Stimulated activated CD8-positive, alpha-beta memory T cell treated with anti-CD3 and anti-CD28 coated beads, Interleukin-4, amount 100 ng/mL, for 24 hours (primary cell): ENCODE measurements around the gene PIGBOS1.
A peak's percentile ranks its signal among the peaks of the same experiment; 100 is the strongest.
"Not testable (repeated sequence)": the region's sequence is repeated elsewhere in the genome, so short reads cannot be mapped to it uniquely, and the experiment has no call there.

Experiments used
- DNase-seq: peaks from one replicate; pipeline ENCODE4 v3.0.0-alpha.2; 2020; ENCODE audit warnings: low read depth

The PIGBOS1 gene

DNA sequence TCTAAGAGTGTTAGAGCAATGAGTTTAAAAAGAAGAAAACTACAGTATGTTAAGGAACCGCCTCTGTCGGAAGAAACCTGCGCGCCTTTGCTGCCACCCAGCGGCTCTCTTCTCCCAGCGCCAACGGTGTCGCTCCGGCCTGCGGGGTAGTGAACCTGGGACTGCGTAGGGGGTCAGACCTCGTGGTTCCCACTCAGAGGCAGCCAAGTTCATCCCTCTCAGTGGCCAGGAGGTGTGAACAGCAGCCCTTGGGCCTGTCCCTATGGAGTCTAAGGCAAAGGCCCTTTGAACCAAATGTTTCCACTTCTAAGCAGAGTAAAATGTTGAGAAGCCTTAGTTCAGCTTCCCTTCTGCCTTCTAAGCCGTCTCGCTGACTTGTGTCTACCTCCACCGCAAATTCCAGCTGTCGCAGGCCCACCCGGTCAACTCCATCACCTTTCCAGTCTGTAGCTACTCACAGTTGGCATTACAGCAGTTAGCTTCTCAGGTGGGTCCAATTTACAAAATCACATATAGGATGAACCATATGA is 28.3 kb downstream of the PIGBOS1 start:
- DNase-seq, result peak; percentile 77

DNA sequence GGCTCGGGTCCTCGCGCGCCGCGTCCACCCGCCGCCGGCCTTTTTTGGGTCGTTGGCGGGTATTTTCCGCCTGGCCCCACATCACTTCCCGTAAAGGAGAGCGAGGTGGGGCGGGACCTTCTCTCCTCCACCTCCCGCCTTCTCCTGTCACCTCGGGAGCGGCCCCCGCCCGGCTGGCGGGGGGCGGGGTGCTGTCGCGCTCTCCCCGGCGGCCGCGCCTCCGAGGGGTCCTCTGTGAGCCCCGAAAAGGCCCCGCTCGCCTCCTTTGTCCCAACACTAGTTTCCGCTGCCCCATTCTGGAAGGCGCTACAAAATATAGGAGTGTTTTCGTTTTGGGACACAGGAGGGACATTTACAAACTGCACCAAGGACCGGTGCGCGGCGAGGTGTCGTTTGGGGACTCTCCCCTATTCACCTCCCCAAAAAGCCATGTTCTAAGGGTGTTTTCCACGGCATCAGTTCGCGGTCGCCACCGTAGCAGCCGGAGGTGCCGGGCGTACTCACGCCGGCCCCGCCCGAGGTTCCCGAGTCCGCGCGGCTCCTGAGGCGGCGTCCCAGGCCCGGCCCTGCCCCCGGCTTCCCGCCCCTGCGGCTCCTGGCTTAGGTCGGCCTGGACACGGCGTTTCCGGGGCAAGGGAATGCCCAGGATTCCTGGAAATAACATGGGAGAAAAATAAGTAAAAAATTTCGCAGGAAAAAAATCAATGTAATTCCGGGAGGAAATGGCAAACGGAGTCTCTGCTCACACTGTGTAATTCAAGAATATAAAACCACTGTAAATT is 29.0 kb downstream of the PIGBOS1 start, which contains the start of gene RAB27A:
Gene RAB27A (minus strand): TSS at position 68 of the 782 bp plus-strand sequence. CDS start 54,879 bp downstream, outside the sequence.
- peak; percentile 77 for DNase-seq

DNA sequence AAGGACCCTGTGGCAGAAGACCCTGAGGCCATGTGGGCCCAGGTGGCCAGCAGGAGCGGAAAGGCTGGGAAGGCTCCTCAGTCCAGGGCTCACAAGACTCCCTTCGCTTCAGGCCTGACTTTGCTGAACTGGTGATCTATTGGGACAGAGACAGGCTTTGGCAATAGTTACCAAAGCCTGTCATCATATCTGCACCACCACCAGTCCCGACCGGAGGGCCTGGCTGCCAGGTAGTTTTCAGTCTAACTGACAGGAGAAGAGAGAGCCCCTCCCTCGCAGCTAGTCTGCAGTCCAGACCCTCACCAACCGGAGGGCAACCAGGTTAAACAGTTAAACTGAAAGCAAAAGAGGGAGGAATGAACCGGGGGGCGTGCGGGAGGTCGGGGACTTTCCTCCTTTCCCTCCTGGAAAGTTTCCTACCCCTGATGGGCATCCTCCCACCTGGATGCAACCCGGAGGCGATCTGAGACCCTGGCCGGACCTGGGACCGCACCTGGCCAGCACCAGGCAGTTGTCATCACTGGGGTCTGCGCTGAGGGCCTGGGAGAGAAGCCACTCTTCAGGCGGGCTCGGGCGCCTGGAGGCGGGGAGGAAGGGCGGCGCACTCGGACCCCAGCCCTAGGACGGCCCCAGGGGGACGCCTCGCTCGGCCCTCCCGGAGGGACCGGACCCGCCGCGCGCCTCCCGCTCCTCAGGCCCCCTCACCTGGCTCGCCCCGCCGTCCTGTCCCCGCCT is 29.7 kb downstream of the PIGBOS1 start:
- DNase-seq, result no peak

DNA sequence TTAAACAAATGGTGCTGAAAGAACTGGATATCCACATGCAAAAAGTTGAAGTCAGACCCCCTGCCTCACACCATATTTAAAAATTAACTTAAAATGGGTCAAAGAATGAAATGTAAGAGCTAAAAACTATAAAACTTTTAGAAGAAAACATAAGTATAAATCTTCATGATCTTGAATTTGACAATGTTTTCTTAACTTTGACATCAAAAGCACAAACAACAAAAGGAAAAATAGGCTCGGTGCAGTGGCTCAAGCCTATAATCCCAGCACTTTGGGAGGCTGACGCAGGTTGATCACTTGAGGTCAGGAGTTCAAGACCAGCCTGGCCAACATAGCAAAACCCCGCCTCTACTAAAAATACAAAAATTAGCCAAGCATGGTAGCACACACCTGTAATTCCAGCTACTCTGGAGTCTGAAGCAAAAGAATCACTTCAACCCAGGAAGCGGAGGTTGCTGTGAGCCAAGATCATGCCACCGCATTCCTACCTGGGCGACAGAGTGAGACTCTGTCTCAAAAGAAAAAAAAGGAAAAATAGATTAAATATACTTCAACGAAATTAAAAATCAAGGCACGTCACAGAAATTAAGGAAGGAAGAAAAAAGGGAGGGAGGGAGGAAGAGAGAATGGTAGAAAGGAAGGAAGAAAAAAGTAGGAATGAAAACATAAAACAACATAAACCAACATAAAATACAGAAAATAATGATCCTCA is 30.8 kb downstream of the PIGBOS1 start:
- DNase-seq, result no peak

DNA sequence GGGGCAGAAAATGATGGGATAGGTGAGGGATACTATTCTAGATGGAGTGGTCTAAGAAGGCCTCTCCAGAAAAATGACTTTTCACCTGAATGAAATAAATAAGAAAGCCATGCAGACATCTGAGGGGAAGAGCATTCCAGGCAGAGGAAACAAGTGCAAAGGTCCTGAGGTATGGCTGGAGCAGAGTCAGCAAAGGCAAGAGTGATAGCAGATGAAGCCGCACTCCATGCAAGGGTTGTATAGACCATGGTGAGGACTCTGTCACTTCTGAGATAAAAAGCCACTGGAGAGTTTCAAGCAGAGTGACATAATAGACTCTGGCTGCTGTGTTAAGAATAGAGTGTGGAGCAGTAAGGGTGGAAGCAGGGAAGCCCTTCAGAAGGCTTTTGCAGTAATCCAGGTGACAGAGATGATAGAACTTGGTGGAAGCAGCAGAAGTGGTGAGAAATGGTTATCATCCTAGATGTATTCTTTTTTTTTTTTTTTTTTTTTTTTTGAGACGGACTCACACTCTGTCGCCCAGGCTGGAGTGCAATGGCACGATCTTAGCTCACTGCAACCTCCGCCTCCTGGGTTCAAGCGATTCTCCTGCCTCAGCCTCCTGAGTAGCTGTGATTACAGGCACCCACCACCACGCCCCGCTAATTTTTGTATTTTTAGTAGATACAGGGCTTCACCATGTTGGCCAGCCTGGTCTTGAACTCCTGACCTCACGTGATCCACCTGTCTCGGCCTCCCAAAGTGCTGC is 32.3 kb downstream of the PIGBOS1 start:
- DNase-seq, result not testable (repeated sequence)

DNA sequence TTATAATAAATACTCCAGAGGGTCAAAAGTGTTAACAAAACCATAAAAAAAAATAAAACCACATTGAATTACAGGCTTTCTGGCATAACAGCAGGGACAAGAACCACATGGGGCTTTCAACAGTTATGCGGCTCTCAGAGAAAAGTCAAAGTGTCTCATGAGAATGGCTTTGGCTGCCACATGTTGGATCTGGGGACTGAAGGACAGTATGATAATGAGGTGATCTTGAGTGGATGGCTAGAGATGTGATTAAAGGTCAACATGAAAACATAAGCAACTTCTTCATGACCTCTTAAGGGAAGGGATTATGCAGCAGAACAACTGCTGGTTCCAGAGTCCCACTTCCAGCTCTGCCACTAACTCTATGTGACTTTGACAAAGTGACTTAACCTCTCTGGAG is 34.5 kb downstream of the PIGBOS1 start:
- no peak for DNase-seq

DNA sequence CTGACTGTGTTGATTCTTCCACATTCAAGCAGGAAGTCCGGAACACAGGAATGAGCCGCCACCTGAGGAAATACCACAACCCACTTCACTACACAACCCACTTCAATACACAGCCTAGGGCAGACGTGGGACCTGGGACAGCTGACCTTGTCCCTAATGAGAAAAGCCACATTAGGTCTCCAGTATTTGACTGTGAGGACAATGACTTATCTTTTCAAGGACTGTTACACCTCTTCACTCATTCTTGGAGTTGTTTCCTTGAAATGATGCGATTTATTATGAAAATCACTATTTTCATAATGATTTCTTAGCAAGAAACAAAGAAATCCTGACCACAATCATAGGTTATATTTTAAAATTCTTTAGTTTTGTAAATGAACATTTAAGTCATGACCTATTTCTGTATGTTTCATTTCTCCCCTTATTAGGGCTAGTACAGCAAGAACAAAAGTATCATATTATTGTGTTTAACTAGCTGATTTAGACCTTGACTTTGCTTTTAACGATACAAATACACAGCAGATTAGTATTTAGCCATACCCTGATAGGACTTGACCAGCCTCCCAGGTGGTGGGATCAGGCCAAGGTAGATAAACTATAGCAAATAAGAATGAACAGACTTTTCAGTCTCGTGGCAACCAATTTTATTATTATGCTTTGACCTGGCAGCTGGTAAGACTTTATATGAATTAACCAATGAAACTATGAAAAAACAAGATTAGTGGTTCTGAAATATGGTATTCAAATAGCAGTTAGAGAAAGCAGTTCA is 35.4 kb downstream of the PIGBOS1 start:
- DNase-seq, result no peak

DNA sequence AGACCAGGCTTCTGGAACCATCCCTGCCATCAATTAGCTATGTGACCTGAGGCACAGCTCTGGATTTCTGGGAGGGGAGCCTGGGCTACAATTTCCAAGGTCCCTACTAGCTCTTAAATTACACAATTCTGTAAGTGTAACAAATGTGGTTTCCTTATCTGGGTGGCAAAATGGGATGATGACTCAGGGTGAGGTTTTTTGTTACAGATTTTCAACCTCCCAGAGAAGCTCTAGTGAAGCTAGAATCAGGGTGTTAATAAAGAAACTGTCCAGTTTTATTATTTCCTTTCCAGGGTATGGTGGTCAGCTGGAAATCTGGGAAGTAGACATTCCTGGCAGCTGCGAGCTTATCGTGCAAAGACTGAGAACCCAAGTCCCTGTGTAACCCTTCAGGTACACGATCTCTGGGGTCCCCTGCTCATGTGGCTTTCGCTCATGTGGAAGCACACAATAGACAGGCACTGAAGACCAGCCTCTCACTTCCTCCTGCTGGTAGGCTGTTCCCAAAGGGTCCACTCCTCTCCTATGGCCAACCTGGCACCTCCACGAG is 36.6 kb downstream of the PIGBOS1 start:
- DNase-seq, result no peak

DNA sequence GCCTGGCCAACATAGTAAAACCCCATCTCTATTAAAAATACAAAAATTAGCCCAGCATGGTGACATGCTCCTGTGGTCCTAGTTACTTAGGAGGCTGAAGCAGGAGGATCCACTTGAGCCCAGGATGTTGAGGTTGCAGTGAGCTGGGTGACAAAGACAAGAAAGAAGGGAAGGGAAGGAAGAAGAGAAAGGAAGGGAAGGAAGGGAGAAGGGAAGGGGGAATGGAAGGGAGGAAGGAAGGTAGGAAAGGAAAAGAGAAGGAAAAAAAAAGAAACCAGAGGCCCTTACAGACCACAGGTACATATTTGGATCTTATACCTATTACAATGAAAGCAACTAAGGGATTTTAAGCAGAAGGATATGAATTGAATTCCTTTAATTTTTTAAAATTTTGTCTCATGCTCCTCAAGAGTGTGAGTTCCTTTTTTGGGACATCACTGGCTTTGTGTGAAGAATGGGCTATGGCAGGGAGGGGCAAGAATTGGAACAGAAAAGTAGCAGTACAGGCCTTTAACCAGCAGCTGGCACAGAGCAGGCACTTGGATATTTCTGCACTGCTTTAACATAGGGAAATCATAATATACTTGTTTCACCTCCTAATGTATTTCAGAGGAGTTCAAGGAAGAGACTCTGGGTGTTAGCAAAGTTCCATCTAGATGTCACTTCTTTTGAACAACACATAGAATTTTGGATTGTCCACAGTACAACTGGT is 37.2 kb downstream of the PIGBOS1 start:
- DNase-seq, result no peak

DNA sequence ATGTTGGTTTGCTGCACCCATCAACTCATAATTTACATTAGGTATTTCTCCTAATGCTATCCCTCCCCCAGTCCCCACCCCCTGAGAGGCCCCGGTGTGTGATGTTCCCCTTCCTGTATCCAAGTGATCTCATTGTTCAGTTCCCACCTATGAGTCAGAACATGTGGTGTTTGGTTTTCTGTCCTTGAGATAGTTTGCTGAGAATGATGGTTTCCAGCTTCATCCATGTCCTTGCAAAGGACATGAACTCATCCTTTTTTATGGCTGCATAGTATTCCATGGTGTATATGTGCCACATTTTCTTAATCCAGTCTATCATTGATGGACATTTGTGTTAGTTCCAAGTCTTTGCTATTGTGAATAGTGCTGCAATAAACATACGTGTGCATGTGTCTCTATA is 38.3 kb downstream of the PIGBOS1 start:
- DNase-seq, result not testable (repeated sequence)

DNA sequence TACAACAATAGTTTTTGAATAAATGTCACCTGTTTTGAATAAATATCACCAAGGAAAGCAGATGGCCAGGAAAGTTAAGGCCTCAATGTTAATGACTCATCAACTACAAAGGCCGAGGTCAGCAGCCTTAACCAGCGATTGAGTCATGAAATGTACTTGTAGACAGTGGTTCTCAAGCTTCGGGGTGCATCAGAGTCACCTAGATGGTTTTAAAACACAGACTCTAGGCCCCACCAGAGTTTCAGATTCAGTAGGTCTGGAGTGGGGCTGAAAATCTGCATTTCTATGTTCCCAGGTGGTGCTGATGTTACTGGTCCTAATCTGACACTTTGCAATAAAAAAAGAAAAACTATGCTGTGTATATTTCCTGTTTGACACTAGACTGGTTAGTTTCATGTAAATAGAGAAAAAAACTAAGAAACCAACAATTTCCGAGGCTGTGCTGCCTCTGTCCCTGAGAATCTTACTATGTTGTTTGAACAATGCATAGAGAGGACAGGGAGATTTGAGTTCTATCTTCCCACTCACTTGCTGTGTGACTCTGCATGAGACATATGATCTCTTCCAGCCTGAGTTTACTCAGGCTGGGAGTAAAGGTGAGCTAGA is 39.1 kb downstream of the PIGBOS1 start:
- DNase-seq, result no peak

DNA sequence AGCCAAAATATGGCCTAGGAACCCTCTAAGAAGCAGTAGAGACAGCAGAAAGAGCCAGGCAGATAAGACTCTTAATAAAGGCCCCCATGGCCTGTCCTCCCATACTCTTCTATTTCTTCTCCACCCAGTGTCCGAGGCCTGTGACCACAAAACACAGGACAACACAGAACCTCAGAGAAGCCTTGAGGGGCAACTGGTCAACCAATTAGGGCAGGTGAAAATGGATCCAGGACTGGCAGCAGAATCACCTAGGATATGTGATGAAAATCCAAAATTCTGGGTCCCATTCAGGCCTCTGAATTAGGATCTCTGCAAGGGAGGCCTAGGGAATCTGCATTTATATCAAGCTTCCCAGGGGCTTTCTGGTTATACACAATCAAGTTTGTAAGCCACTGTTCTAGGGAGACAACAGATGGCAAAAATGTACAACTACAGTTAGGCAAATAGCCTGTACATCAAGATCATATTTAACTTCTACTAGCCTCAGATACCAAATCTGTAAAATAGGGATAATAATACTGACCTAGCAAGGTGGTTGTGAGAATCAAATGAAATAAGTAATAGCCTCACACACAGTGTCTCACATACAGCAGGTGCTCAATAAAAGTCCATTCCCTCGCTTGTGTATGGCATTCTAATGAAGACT is 39.7 kb downstream of the PIGBOS1 start:
- no peak for DNase-seq

DNA sequence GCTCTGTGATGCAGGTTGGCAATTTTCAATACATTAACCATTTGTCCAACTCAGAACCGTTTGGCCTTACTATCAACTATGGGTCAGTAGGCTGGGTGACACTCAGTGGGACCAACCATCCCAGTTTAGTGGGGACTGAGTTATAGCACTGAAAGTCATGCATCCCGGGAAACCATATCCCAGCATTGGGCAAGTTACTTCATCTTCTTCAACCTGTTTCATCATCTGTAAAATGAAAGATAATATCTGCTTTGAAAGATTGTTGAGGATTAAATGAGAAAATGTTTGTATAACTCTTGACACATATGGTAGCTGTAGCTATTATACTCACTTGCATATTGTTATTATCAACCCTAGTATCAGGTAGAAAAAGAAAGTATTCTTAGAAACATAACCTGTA is 41.2 kb downstream of the PIGBOS1 start:
- no peak for DNase-seq

DNA sequence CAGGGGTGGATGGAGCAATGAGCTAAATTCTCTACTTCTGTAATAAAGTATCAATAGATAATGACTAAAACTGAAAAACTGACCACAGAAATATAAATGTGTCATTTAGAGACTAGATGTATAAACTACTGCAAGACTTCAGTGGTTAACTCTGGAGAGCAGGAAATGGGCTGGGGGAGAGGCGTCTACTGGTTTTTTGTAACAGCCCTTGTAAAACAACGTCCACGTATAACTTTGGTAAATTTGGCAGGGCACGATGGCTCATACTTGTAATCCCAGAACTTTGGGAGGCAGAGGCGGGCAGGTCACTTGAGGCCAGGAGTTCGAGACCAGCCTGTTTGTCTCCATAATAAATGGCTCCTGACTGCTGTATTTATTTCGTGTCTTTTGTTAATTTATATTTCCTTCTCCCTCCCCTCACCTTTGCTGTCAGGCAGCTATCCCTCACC is 41.8 kb downstream of the PIGBOS1 start:
- no peak for DNase-seq

DNA sequence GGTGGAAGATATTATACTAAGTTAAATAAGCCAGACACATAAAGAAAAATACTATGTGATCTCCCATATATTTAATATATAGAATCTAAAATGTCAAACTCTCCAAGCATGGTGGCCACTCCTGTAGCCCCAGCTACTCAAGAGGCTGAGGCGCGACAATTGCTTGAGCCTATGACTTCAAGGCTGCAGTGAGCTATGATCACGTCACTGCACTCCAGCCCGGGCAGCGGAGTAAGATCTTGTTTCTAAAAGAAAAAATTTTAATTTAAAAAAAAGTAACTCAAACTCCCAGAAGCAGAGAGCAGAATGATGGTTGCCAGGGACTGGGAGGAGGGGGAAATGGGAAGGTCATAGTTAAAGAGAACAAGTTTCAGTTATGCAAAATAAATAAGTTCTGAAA is 42.6 kb downstream of the PIGBOS1 start:
- DNase-seq, result no peak

DNA sequence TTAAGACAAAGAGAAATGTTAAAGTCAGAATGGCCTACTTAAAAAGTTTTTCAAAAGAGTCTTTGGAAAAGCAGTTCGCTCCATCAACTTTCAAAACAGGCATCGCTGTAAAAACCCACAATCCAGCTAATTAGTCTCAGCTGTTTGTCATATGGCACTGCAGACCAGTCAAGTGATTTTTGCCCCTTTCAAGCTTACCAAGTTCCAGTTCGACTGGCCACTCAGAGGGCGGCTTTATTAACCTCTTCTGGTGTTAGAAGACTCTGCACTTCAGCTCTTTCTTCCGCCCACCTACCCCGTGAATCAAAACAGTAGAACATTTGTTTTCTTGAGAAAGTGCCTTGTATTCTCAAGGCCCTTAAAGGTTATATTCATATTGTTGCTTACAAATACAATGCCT is 48.6 kb downstream of the PIGBOS1 start:
- no peak for DNase-seq

DNA sequence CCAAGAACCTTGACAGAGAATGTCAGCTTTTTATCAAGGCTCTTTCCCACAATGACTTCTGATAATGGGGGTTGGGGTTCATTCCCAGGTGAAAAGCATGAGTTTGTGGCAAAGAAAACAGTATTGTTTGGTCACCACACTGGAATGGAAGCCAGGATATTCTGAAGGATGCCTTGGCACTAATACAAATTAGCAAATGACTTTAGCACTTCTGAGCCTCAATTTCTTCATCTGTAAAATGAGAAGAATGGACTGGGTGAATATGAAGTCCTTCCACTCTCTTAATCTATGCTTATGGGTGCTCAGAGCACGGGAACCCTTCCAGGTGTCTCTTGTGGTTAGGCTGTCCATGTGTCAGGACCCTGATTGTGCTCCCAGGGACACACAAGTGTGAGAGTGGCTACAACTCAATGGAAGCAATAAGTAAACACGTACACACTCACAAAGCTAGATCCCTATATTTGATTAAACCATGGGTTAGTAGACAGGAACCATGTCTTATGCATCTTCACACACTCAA is 50.7 kb downstream of the PIGBOS1 start:
- DNase-seq, result no peak

DNA sequence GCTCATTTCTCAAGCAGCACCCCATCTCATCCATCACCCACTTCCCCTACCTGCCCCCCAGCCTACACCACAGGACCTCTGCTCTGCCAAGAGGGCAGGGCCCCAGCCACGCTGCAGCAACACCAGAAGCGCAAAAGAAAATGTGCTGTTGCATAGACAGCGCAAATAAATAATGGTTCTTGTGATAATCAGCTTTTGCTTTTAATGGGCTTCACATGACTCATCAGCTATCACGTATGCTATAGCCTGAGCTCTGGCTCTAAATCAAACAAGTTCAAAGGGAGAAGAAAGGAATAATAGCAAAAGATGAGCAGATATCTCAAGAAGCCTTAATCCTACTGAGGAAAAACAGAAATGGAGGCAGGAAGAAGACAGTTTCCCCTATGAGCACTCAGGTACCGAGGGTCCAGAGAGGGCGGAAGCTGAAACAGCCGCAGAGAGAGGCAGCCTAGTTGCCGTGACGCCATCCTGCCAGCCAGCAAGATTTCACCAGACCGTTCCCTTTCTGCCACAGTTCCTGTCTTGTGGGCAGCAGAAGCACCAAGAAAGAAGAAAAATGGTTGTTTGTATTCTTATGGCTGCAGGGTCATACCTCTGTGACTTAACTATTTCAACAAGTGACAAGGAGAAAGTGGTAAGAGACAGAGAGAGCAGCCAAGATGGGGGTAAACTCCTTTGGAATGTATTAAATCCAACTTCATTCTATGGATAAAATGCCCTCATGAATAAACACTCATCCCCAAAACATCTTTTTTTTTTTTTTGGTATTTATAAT is 51.3 kb downstream of the PIGBOS1 start:
- DNase-seq, result peak; percentile 51
